Activated T-helper 1 cell treated with anti-CD3 and anti-CD28 coated beads, Interleukin-2, amount 50 U/mL, for 16 hours (primary cell): ENCODE results near the gene COL27A1.

Experiments
- DNase-seq, 2 donors: peaks; one replicate each; pipeline ENCODE4 v3.0.0-alpha.2; 2020; ENCODE audit warnings: low read depth in 1 of 2, low spot score in 1 of 2

COL27A1 gene

DNA sequence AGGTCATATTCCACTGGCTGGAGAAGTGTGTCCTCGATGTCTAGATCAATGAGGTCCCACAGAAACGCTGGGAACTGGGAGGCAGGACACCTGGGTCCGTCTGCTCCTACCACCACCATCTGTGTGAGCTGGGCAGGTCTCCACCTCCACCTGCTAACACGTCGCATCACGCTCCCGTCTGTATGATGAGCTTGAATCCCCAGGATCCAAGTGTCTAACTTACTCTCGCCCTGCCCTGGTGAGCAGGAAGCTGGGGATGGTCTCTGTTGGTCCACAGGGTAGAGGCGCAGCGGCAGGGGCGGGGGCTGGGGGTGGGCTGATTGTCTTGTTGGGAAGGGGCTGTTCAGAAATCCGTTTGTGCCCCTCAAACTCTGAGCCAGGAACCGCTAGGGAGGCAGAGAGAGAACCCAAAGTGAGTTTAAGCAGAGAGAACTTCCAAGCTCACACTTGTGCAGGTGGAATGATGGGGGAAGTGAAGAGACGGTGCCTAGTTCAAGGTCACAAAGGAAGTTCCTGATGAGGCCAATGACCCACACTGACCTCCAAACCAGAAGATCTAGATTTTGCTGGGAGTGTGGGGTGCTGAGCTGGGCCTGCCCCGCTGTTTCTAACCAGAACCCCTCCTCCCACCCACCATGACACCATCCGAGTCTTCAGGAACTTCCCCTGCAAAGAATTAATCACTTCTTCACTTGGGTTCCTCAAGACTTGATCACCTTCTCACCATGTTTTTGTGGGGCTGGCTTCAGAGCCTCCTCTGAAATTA is 195.5 kb downstream of the COL27A1 start:
- DNase-seq = no peak

DNA sequence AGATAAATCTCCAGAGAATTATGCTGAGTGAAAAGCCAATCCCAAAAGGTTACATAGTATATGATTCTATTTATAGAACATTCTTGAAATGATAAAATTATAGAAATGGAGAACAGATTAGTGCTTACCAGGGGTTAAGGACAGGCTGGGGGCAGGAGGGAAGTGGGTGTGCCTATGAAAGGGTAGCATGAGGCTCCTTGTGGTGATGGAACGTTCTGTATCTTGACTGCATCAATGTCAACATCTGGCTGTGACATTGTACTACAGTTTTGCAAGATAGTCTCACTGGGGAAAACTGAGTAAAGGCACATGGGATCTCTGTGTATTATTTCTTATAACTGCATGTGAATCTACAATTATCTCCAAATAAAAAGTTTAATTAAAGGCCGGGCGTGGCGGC is 196.6 kb downstream of the COL27A1 start:
- no peak for DNase-seq

DNA sequence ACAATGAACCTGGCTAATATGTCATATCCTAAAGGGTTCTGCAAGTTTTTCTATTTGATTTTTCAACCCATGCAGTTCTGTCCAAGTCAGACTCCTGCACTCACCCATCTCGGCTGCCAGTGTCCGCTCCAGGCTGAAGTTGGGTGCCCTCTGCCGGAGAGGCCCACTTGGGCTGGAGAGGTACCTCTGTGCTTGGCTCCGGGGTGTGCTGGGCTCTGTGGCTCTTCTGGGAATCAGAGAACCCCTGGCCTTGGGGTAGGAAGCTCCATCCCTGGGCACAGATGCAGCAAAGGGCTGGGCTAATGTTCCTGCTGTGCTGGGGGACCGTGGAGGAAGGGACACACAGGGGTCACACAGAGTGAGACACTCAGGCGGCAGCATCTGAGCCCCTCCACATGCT is 200.5 kb downstream of the COL27A1 start:
- DNase-seq = no peak

DNA sequence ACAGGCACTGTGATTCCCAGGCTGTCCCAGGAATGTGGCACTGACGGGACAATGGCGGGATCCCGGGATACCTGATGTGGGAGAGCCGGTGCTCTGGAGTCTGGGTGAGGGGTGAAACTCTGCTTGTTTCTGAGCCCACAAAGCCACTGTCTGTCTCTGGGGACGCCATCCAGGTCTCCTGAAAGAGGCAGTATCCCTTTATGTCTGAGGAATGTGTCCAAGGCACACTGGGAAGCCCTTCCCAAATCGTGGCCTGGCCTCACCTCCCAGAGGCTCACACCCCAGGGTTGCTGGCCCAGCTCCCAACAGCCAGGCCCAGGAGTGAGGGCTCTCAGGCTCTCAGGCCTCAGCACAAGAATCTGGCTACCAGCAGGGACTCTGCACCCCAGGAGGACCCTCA is 201.5 kb downstream of the COL27A1 start:
- DNase-seq = no peak

DNA sequence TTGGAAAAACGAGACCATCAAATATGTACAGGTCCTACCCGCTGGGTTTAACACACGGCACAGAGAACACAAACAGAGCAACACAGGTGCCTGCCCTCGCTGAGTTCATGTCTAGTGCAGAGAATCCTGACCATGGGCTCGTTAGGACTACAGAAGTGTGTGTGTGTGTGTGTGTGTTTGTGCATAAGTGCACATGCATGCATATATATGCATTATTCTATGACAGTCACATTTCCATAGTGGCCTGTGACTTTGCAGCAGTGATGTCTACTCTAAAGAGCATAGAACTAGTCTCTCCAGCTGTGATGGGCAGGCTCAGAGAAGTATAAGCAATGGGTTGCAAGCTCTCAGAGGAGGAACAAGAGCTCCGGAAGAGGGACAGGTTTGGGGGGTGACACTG is 202.0 kb downstream of the COL27A1 start:
- no peak for DNase-seq

DNA sequence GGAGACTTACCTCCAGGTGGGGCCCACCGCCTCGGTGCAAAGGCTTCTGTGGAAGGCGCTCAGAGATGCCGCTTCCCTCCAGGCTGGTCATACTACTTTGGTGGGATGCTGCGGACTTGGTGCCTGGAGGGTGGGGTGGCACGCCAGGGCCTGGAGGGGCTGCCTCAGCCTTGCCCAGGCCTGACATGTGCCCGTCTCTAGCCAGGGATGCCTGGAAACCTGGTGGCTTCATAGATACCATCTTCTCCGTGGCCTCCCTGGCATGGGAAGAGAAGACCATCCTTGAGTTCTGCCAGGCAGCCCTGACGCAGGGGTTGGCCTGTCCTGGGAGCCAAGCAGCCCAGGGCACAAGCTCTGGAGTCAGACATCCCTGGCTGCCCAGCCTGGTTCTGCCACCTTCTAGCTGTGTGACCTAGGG is 202.6 kb downstream of the COL27A1 start:
- no peak for DNase-seq

DNA sequence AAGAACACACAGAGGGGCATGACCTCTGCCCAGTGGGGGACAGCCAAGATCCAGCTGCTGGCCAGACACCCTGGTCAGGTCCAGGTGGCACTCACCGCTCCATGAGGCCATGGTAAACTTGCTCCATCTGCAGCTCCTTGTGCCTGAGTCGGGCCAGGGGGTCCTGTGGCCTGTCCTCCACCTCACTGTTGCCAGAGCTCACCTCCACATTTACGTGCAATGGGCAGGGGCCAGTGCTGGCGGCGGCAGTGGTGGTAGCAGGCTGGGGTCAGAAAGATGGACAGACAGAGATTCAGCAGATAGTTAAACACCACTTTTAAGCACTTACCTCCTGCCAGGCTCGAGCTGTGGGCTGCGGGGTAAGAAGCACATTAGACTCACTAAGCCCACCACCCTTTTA is 204.5 kb downstream of the COL27A1 start:
- no peak for DNase-seq

DNA sequence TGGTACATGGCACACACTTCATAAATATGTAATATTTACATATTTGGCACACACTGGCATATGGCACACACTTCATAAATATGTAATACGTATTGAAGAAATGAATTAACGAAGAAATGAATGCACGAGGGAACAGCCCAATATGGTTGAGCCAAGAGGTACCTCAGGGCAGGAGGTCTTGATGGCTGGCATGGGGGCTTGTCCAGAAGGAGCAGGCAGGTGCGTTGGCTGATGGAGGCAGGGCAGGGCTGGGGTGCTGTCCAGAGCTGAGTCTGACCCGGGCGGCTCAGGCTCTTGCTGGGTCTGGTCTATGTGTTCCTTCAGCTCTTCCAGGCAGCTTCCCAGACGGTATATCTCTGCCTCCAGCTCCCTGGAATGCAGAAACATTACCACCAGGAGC is 206.2 kb downstream of the COL27A1 start:
- DNase-seq = no peak
